ENCODE results near the gene RHBDD2.
"Not testable (repeated sequence)": the region's sequence is repeated elsewhere in the genome, so short reads cannot be mapped to it uniquely, and the experiment has no call there.

The RHBDD2 gene

GRCh38 chr7:75879771-75880184 lies 944 bp downstream of the RHBDD2 start:
- no peak overlapping the region; the same call in 1 of the 2 replicates for H2AFZ ChIP-seq (ENCODE audit: low read length)
- H3K9me2 ChIP-seq (replicated peaks; ENCODE audit: insufficient read depth, low read length) = no peaks in the 10 kb centered on the region
- H3K9ac ChIP-seq (ENCODE audit: low read length) = peak overlapping the region; percentile 90; the same call in 1 of the 2 replicates
- peaks cover 37% of the 10 kb centered on the region for H3K4me1 ChIP-seq (ENCODE audit: low read length)
- H3F3A ChIP-seq (ENCODE audit: insufficient read depth, low read length) = peaks cover 17% of the 10 kb centered on the region
- no peaks in the 10 kb centered on the region for H4K20me1 ChIP-seq (ENCODE audit: insufficient read depth, low read length)
- DNase-seq = no peak
- peaks cover 38% of the 10 kb centered on the region for H3K79me2 ChIP-seq (ENCODE audit: low read length)
- no peaks in the 10 kb centered on the region for H3K27me3 ChIP-seq (replicated peaks; ENCODE audit: insufficient read depth, low read length)
- H3K36me3 ChIP-seq (replicated peaks; ENCODE audit: insufficient read depth, low read length) = 0 out of 2 replicates have a peak, but pooled peaks cover 8% of the 10 kb centered on the region
- no peak overlapping the region for H3K27ac ChIP-seq (ENCODE audit: low read length)
- no peak for TF ChIP-seq EZH2 (optimal IDR thresholded peaks at IDR 0.05; ENCODE audit: low read depth, low read length)
- no peak for TF ChIP-seq CTCF (IDR thresholded peaks at IDR 0.05; ENCODE audit: low read length)
- no peak for TF ChIP-seq EZH2phosphoT487 (IDR thresholded peaks at IDR 0.05; ENCODE audit: low read length)
- peak overlapping the region; percentile 92 for H3K4me3 ChIP-seq (ENCODE audit: low read length)
- peak overlapping the region; percentile 93 for H3K4me2 ChIP-seq (ENCODE audit: low read depth, low read length)
- no peaks in the 10 kb centered on the region for H3K9me3 ChIP-seq (replicated peaks; ENCODE audit: insufficient read depth, low read length)

- no peaks in the 10 kb centered on the region for H4K20me1 ChIP-seq (ENCODE audit: insufficient read depth, low read length)
- no peak overlapping the region for H2AFZ ChIP-seq (ENCODE audit: low read length)
- no peak overlapping the region; the same call in 1 of the 2 replicates for H3K9ac ChIP-seq (ENCODE audit: low read length)
- H3F3A ChIP-seq (ENCODE audit: insufficient read depth, low read length) = peaks cover 15% of the 10 kb centered on the region
- no peaks in the 10 kb centered on the region for H3K9me3 ChIP-seq (replicated peaks; ENCODE audit: insufficient read depth, low read length)
- no peak for DNase-seq
- TF ChIP-seq EZH2phosphoT487 (IDR thresholded peaks at IDR 0.05; ENCODE audit: low read length) = no peak
- TF ChIP-seq EZH2 (optimal IDR thresholded peaks at IDR 0.05; ENCODE audit: low read depth, low read length) = no peak
- TF ChIP-seq CTCF (IDR thresholded peaks at IDR 0.05; ENCODE audit: low read length) = no peak
- no peaks in the 10 kb centered on the region for H3K9me2 ChIP-seq (replicated peaks; ENCODE audit: insufficient read depth, low read length)
- peaks cover 38% of the 10 kb centered on the region for H3K79me2 ChIP-seq (ENCODE audit: low read length)
- H3K36me3 ChIP-seq (replicated peaks; ENCODE audit: insufficient read depth, low read length) = 0 out of 2 replicates have a peak, but pooled peaks cover 8% of the 10 kb centered on the region
- H3K4me1 ChIP-seq (ENCODE audit: low read length) = peaks cover 34% of the 10 kb centered on the region
- no peak overlapping the region; the same call in 1 of the 2 replicates for H3K4me3 ChIP-seq (ENCODE audit: low read length)
- H3K27ac ChIP-seq (ENCODE audit: low read length) = no peak overlapping the region
- H3K4me2 ChIP-seq (ENCODE audit: low read depth, low read length) = peak overlapping the region; percentile 93
- H3K27me3 ChIP-seq (replicated peaks; ENCODE audit: insufficient read depth, low read length) = no peaks in the 10 kb centered on the region
Measured at GRCh38 chr7:75880242-75880641, 1.4 kb downstream of the RHBDD2 start.

- H3K9ac ChIP-seq (ENCODE audit: low read length) = no peak overlapping the region
- peaks cover 4% of the 10 kb centered on the region for H3F3A ChIP-seq (ENCODE audit: insufficient read depth, low read length)
- TF ChIP-seq CTCF (IDR thresholded peaks at IDR 0.05; ENCODE audit: low read length) (no peak), EZH2phosphoT487 (IDR thresholded peaks at IDR 0.05; ENCODE audit: low read length) (no peak), EZH2 (optimal IDR thresholded peaks at IDR 0.05; ENCODE audit: low read depth, low read length) (no peak)
- 0 out of 2 replicates have a peak, but pooled peaks cover 8% of the 10 kb centered on the region for H3K36me3 ChIP-seq (replicated peaks; ENCODE audit: insufficient read depth, low read length)
- peaks cover 38% of the 10 kb centered on the region for H3K79me2 ChIP-seq (ENCODE audit: low read length)
- no peaks in the 10 kb centered on the region for H4K20me1 ChIP-seq (ENCODE audit: insufficient read depth, low read length)
- no peak overlapping the region for H3K27ac ChIP-seq (ENCODE audit: low read length)
- no peak for DNase-seq
- no peak overlapping the region for H3K4me2 ChIP-seq (ENCODE audit: low read depth, low read length)
- no peaks in the 10 kb centered on the region for H3K27me3 ChIP-seq (replicated peaks; ENCODE audit: insufficient read depth, low read length)
- peaks cover 24% of the 10 kb centered on the region for H3K4me1 ChIP-seq (ENCODE audit: low read length)
- no peaks in the 10 kb centered on the region for H3K9me2 ChIP-seq (replicated peaks; ENCODE audit: insufficient read depth, low read length)
- no peak overlapping the region for H2AFZ ChIP-seq (ENCODE audit: low read length)
- no peak overlapping the region for H3K4me3 ChIP-seq (ENCODE audit: low read length)
- no peaks in the 10 kb centered on the region for H3K9me3 ChIP-seq (replicated peaks; ENCODE audit: insufficient read depth, low read length)
Measured at GRCh38 chr7:75881436-75882095, 2.7 kb downstream of the RHBDD2 start.

- H3K4me1 ChIP-seq (ENCODE audit: low read length); H3K36me3 ChIP-seq (replicated peaks; ENCODE audit: insufficient read depth, low read length); H3K4me2 ChIP-seq (ENCODE audit: low read depth, low read length); H4K20me1 ChIP-seq (ENCODE audit: insufficient read depth, low read length); H3K9me2 ChIP-seq (replicated peaks; ENCODE audit: insufficient read depth, low read length); H3K4me3 ChIP-seq (ENCODE audit: low read length); H2AFZ ChIP-seq (ENCODE audit: low read length); H3K9me3 ChIP-seq (replicated peaks; ENCODE audit: insufficient read depth, low read length); H3F3A ChIP-seq (ENCODE audit: insufficient read depth, low read length); DNase-seq; H3K27ac ChIP-seq (ENCODE audit: low read length); H3K9ac ChIP-seq (ENCODE audit: low read length); H3K27me3 ChIP-seq (replicated peaks; ENCODE audit: insufficient read depth, low read length): not testable (repeated sequence)
- peaks cover 38% of the 10 kb centered on the region for H3K79me2 ChIP-seq (ENCODE audit: low read length)
Measured at GRCh38 chr7:75883265-75883824, 4.5 kb downstream of the RHBDD2 start.

Data from MM.1S (cell line).